Measurements from ENCODE around the gene SCAMP2. TPM values are rescaled to one million over a fixed set of nuclear protein-coding genes. Genes with fewer than 3 reads are reported as not detected.

SCAMP2 gene
- total and polyA plus RNA-seq, 10 of the 15 experiments (the other 5 are each of a cell fraction or from before 2014, with no cell fraction given) = 10.9 to 158 (median 99.6) TPM

- intact Hi-C loops (cut with micrococcal nuclease; ENCODE audit: unreplicated experiment) = no loop called here
Observed at GRCh38 chr15:74907163-74907870, 34.2 kb upstream of the SCAMP2 start.

More at GRCh38 chr15:74907163-74907870, 34.2 kb upstream of the SCAMP2 start:
- H3K4me2 ChIP-seq (ENCODE audit: control insufficient read depth, insufficient read depth) = peak overlapping the region; percentile 73
- RAD21 ChIA-PET (ENCODE audit: unreplicated experiment) = interaction anchor here (0.6 to 3.5 kb wide), 10 partner anchors 15 to 137 kb away, joined by 3 to 26 read pairs (median 6); partner anchors contain the start of gene ULK3
- DNase-seq (ENCODE audit: low read depth, low spot score) (no peak), FAIRE-seq (no peak), ATAC-seq (peak; percentile 3)
- peak overlapping the region; percentile 97 for H3K4me3 ChIP-seq
- no peaks in the 10 kb centered on the region for H3K27me3 ChIP-seq (replicated peaks in 1 of 2; ENCODE audit: control insufficient read depth in 2 of 2, insufficient read depth in 2 of 2, low read length in 1 of 2)
- POLR2A ChIA-PET = interaction anchor here (0.5 to 1.7 kb wide), 14 partner anchors 10 to 254 kb away, joined by 3 to 9 read pairs (median 5); no protein-coding TSS in a partner anchor
- peaks cover 6% of the 10 kb centered on the region for H3K4me1 ChIP-seq (ENCODE audit: control insufficient read depth, insufficient read depth, low read length)
- H3K36me3 ChIP-seq (ENCODE audit: control insufficient read depth in 2 of 2, insufficient read depth in 2 of 2, low read length in 1 of 2) = peaks cover 4 to 12% of the 10 kb centered on the region in 2 experiments; a peak in 3 of 4 replicates
- BruUV-seq (replicated peaks) = TSS peak; percentile 90
- H3K9me3 ChIP-seq (replicated peaks; ENCODE audit: control insufficient read depth, insufficient read depth, low read length) = no peaks in the 10 kb centered on the region
- SMC1A ChIA-PET (ENCODE audit: uncharacterized antibody, unreplicated experiment) = interaction anchor here (0.7 to 2.5 kb wide), 11 partner anchors 10 to 80 kb away, joined by 3 to 14 read pairs (median 4); partner anchors contain the start of gene MPI
- CTCF ChIA-PET = interaction anchor here (0.9 to 6.4 kb wide), 12 partner anchors 23 to 275 kb away, joined by 3 to 32 read pairs (median 4); no protein-coding TSS in a partner anchor
- in situ Hi-C loops (cut with MboI) = no loop called here
- WGBS (ENCODE audit: insufficient coverage, insufficient replicate concordance, low lambda C conversion rate, missing lambda C conversion rate) = 45% methylated on average over 8 of the region's 8 CpGs
- peak overlapping the region; percentile 97 for H2AFZ ChIP-seq (ENCODE audit: control insufficient read depth, low read depth, low read length)
- H3K27ac ChIP-seq (ENCODE audit: control insufficient read depth, insufficient read depth) = peak overlapping the region; percentile 76
- H3K9ac ChIP-seq (ENCODE audit: control insufficient read depth, insufficient read depth, low read length) = peak overlapping the region; percentile 83
- no peaks in the 10 kb centered on the region for H4K20me1 ChIP-seq (ENCODE audit: control insufficient read depth, insufficient read depth)
- peaks cover 15% of the 10 kb centered on the region for H3K79me2 ChIP-seq (ENCODE audit: control insufficient read depth, insufficient read depth, low read length)
- TF ChIP-seq NRF1 (conservative IDR thresholded peaks at IDR 0.05; ENCODE audit: low read depth, low read length) = no peak
- 0 out of 2 replicates have a peak, but pooled peaks have one; percentile 43 for TF ChIP-seq PML (IDR thresholded peaks at IDR 0.05; ENCODE audit: low read length)
- TF ChIP-seq MEF2A (IDR thresholded peaks at IDR 0.05; ENCODE audit: insufficient read depth, low read depth, low read length) = no peak
- peak; percentile 47; the same call in 1 of the 2 replicates for TF ChIP-seq ZBTB40 (IDR thresholded peaks at IDR 0.05; ENCODE audit: borderline replicate concordance)
